Urothelium cell line (cell line): ENCODE data around the gene TNRC6C.
A peak's percentile ranks its signal among the peaks of the same experiment; 100 is the strongest.
"Not testable (repeated sequence)": the region's sequence is repeated elsewhere in the genome, so short reads cannot be mapped to it uniquely, and the experiment has no call there.

Source experiments
- DNase-seq: peaks from one replicate; pipeline ENCODE4 v3.0.0; 2011; ENCODE audit warnings: low spot score, mixed read lengths
- FAIRE-seq: peaks from 2 replicates; lab custom pipeline; 2011; peaks lifted over from hg19 to GRCh38; lab: Jason Lieb, UNC

Gene TNRC6C

DNA sequence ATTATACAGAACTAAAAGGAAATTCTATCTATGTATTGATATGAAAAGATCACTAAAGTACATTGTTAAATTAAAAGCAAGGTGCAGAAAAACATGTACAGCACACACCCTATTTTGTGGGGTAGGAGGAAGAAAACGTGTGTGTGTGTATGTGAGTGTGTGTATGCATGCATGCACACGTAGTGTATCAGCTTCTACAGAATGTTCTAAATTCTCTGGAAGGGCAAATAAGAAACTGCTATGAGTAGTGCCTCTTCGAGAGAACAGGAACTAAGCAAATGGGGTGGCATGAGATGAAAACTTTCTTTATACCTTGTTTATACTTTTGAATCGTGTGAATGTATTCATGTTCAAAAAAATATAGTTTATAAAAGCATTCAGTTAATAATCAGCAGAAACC lies 111.2 kb downstream of the TNRC6C start:
- FAIRE-seq (no peak), DNase-seq (no peak)

DNA sequence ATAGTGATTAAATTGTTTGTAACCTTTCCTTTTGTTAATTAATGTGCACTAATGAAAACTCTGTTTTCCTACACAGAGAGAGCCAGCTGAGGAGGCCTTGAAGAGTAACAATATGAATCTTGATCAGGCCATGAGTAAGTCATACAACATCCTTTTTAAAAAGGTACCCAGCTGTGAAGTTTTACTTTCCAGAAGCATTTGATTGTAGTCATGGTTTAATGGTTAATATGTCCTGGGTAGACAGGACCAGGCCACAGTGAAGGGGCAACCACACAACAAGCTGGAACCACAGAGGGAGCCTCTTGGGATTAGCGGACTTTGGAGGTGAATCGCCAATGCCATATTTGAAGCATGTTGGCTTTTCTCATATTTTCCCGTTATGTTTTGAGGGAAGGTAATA lies 114.5 kb downstream of the TNRC6C start:
- peak; percentile 50 for FAIRE-seq

DNA sequence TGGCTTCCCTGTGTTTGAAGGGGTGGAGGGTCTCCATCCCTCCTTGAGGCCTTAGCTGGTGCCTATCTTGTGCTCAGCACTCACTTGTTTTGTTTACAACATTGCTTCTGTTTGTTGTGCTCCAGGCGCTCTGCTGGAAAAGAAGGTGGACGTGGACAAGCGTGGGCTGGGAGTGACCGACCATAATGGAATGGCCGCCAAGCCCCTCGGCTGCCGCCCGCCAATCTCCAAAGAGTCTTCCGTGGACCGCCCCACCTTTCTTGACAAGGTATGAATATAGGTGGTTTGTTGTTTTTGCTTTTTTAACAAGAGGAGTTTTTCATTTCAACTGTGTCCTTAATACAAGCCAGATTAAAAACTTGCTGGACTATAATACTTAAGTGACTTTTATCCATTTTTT lies 116.5 kb downstream of the TNRC6C start:
- DNase-seq = no peak
- no peak for FAIRE-seq

More for the DNA sequence above, 114.5 kb downstream of the TNRC6C start:
- no peak for DNase-seq

DNA sequence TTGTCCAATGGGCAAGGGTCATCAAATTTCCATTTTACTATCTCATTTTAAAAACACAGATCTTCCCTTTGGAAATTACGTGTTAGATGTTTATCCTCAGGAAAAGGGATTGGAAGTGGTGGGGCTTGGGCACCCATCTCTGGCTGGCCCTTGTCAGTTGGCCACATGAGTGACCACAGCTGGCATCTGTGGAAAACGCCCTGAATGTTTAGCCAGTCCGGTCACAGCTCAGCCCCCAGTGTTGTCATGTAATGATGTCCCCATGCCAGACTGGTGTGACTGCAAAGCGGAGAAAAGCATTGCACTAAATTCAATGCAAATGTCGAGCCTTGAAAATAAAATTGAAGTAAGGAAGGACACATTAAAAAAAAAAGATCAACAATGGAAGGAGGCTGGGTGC lies 117.0 kb downstream of the TNRC6C start:
- DNase-seq (no peak), FAIRE-seq (no peak)

DNA sequence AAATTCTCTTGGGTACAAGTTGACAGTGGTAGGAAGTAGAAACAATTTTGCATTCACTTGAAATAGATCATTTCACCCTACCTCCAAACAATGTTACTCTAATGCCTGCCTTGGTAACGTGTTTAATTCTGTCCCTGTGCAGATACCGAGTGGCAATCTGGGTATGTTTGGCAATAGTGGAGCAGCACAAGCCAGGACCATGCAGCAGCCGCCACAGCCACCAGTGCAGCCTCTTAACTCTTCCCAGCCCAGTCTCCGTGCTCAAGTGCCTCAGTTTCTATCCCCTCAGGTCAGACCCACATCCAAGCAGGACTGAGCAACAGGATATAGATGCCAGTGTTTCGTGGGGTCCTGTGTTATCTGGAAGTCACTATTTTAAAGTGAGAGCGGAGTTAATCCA lies 120.8 kb downstream of the TNRC6C start:
- FAIRE-seq = no peak
- no peak for DNase-seq

DNA sequence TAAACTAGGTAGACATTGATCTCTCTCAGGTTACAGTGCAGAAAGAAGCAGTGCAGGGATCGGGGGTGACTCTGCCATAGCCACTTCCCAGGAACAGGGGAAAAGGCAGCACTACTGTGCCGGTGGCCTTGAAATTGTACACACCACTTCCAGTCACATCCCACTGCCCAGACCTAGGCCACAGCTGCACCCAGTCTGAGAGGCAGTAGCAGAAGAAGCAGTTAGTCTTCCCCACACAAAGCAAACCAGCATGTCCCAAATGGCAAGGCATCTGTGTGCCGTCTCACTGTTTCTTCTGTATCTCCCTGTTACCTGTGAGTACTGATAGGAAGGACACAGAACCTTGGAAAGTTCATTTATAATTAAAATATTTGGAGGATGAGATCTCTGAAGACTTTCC lies 123.0 kb downstream of the TNRC6C start:
- DNase-seq (no peak), FAIRE-seq (no peak)

DNA sequence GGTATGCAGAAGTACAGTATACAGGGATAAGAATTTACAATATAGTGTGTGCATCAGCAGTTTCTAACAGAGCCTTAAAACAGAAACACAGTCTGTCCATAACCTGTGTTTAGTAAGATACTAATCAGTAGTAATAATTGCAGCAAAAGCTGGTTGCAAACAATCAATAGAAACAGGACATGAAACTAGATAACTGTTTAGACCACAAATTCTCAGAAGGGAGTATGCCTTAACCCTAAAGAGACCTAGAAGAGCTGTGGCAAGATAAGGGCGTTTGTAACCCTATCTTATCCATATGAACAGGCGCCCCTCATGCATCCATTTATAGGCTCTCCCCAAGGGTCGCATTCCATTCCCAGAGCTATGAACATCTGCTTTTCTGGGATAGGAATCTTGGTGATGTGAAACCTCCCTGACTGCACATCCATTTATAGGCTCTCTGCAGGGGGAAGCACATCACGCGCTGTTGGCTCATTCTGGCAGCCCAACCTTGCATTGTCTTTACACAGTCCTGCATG lies 123.9 kb downstream of the TNRC6C start:
- FAIRE-seq, DNase-seq: not testable (repeated sequence)

DNA sequence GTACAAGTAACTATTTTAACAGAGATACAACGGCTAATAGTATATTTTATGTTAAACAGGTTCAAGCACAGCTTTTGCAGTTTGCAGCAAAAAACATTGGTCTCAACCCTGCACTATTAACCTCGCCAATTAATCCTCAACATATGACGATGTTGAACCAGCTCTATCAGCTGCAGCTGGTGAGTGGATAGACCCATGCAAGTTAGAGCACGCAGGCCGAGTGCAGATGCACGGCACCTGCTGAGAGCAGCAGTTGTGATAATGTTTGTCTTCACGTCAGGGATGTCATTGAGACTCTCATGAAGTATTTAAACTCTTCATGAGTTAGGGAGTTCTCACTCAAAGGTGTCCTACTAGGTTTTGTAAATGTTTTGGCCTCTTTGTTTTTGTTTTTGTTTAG lies 124.5 kb downstream of the TNRC6C start:
- FAIRE-seq = no peak

DNA sequence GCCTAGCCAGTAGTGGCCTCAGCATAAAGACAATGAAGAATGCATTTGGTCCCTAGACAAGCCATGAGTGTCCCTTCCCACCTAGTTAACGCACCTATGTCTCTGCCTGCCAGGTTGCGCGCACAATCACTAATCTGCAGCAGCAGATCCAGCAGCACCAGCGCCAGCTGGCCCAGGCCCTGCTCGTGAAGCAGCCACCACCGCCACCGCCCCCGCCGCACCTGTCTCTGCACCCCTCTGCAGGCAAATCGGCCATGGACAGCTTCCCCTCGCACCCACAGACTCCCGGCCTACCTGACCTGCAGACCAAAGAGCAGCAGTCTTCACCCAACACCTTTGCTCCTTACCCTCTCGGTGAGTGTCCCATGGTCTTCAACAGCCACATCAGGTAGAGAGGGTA lies 128.2 kb downstream of the TNRC6C start:
- no peak for DNase-seq
- FAIRE-seq = no peak

More for the DNA sequence above, 124.5 kb downstream of the TNRC6C start:
- DNase-seq = no peak

DNA sequence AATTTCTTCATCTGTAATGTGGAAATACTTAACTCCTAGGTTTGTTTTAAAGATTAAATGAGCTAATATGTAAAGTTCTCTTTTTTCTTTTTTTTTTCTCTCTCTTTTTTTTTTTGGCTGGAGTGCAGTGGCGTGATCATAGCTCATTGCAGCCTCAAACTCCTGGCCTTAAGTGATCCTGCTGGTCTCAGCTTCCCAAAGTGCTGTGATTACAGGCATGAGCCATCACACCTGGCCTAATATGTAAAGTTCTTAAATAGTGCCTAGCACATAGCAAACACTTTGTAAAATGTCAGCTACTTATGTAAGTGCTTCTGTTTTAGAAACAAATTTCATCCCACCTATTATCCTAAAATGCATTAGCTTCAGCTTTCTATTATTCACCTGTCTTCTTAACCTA lies 130.0 kb downstream of the TNRC6C start:
- DNase-seq = no peak
- FAIRE-seq = no peak

DNA sequence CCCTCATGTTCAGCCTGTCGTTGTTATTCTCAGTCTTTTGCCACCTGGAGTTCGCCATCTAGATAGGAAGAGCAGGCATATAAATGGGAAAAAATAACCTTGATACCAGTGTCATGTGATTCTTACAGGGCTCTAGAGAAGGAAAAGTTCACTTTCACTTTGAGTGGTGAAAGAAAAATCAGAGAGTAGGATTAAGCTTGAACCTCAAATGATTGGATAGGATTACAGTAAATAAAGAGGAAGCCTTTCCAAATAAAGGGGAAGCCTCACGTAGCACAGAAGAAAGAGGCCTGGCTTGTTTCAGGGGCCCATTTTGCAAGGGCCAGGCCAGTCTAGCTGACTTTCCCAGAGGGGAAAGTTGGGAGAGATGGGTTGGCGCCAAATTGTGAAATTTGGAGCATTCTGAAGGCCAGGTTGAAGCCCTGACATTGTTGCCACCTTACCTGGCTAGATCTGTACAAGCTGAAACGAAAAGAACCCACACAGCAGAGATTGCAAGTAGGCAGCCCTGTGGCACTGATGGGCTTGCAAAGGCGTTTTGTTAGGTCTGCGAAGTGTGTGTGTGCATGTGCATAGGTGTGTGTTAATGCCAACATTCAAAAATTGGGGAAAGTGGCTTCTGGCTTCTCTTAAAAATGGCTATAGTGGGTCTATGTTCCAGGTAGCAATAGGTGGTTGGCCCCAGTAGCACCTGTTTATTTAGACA lies 131.2 kb downstream of the TNRC6C start:
- FAIRE-seq = no peak
- no peak for DNase-seq

DNA sequence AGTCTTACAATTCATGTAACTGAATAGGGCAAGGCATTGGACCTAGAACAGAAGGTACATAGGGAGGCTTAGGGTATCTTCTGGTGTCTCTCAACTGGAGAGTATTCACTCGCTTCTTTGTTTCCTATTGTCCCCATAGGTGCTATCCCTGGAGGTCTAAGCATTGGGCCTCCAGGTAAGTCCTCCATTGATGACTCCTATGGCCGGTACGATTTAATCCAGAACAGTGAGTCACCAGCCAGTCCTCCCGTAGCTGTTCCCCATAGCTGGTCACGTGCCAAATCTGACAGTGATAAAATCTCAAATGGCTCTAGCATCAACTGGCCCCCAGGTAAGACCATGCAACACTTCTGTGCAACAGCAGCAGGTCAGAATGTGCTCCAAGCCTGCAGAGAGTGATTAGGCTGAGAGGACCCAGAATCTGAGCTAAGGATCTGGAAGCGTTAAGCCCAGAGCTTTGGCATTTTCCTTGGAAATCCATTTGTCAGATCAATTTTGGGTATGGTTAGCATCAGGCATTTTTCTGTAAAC lies 134.4 kb downstream of the TNRC6C start:
- no peak for DNase-seq
- FAIRE-seq = no peak

DNA sequence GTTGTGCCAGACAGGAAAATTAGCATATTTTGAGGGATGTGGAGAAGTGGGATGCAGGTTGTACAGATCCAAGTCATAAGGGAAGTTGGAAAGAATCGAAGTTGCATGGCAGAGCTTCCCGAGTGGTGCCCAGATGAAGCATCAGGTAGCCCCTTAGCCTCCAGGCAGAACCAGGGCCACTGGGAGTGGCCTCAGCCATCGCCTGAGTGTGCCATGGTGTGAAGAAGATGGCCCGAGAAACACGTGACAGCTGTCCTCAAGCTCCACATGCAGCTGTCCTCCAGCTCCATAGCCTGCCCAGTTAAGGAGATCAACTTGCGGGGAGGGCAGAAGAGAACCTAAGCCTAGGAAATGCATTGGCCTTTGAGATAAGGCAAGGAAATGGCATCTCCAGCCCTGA lies 136.5 kb downstream of the TNRC6C start:
- DNase-seq (no peak), FAIRE-seq (peak; percentile 91)

DNA sequence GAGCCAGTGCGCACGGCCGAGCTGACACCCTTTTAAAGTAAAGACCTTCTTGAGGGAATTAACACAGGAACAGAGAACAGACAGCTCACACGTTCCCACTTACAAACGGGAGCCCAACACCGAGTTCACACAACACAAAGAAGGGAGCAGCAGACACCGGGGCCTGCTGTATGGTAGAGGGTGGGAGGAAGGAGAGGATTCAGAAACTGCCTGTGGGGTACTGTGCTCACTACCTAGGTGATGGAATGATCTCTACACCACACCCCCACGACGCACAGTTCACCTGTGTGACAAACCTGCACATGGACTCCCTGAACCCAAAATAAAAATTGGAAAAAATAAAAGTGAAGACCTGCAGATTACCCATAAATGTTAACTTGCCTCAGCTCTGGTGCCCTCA lies 137.6 kb downstream of the TNRC6C start:
- no peak for DNase-seq
- FAIRE-seq = no peak

DNA sequence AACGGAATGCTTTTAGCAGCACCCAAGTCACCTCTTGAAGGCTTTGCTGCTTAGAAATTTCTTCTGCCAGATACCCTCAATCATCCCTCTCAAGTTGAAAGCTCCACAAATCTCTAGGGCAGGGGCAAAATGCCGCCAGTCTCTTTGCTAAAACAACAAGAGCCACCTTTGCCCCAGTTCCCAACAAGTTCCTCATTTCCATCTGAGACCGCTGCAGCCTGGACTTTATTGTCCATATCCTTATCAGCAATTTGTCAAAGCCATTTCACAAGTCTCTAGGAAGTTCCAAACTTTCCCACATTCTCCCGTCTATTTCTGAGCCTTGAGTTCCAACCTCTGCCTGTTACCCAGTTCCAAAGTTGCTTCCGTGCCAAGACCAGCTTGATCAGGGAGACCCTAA lies 142.6 kb downstream of the TNRC6C start:
- FAIRE-seq (no peak), DNase-seq (no peak)

DNA sequence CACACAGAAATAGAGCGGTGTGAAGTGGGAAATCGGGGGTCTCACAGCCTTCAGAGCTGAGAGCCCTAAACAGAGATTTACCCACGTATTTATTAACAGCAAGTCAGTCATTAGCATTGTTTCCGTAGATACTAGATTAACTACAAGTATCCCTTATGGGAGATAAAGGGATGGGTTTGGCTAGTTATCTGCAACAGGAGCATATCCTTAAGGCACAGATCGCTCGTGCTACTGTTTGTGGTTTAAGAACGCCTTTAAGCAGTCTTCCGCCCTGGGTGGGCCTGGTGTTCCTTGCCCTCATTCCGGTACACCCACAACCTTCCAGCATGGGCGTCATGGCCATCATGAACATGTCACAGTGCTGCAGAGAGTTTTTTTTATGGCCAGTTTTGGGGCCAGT lies 143.0 kb downstream of the TNRC6C start:
- FAIRE-seq (no peak), DNase-seq (no peak)

DNA sequence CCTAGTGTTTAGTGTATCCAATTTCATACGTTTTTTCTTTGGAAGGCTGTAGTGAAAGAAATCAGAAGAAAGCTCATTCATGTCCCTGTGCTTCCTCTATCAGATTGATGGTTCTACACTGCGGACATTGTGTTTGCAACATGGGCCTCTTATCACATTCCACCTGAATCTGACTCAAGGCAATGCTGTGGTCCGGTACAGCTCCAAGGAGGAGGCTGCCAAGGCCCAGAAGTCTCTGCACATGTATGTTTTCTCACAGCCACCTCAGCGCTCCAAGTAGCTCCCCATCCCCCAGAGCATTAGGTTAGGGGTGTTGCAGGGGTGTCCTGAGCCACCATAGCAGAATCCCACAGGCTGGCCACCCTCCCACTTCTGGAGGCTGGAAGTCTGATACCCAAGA lies 144.8 kb downstream of the TNRC6C start:
- no peak for FAIRE-seq

DNA sequence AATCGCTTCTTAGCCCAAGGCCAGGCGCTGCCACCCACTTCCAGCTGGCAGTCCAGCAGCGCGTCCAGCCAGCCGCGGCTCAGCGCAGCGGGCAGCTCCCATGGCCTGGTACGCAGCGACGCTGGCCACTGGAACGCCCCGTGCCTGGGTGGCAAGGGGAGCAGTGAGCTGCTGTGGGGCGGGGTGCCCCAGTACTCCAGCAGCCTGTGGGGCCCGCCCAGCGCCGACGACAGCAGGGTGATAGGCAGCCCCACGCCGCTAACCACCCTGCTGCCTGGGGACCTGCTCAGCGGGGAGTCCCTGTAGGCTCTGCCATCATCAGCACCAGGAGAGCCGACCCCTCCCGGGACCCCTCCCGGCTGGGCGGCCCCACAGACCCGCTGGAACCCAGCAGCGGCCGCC lies 146.0 kb downstream of the TNRC6C start:
- FAIRE-seq (no peak), DNase-seq (no peak)

More for the DNA sequence above, 144.8 kb downstream of the TNRC6C start:
- no peak for DNase-seq

DNA sequence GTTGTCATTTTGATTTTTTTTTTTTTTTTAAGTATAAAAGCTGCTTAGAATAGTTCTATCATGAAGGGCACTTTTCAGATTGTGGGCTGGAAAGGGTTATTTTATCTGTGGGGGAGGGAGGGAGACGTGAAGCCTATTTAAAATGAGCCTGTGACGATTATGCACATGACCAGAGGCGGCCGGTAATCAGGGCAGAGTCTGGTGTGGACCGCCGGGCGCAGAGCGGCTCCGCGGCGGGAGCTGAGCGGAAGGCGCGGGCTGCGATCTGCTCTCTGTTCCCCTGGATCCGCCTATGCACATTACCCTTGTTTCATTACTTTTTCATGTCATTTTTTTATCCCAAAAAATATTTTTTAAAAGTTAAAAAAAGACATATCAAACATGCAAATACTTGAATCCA lies 146.6 kb downstream of the TNRC6C start:
- no peak for FAIRE-seq
- no peak for DNase-seq

DNA sequence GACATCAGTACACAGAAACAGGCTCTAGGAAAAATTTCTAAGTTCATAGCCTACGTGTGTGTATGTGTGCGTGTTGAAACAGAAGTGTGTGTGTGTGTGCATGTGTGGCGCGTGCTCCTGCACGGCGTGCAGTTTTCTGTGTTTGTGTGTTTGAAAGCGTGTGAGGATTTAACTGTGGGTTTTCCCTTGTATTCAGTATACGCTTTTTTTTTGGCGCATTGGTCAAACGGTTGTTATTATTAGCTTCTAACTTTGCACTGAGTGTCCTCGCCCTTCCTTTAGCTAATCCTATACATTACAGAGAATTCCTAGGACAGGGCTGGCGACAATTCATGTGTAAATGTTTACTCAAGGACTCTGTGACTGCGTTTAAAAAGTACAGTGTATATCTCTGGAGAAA lies 147.0 kb downstream of the TNRC6C start:
- no peak for FAIRE-seq

DNA sequence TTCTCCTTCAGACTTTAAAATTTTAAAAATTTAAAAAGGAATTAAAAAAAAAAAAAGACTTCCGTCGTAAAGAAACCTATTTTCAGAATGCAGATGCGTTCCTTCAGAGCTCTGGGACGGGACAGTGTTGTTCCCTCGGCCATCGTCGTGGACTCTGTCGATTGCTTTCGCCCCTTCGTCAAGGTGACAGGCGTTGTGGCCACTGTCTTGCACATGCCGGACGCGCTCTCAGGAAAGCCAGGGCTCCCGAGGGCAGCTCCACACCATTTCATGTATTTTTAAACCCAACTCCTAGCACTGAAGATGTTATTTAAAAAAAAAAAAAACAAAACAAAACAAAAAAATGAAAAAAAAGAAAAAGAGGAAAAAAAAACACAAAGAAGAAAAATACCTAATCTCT lies 147.7 kb downstream of the TNRC6C start:
- no peak for FAIRE-seq

More for the DNA sequence above, 147.0 kb downstream of the TNRC6C start:
- DNase-seq = no peak

DNA sequence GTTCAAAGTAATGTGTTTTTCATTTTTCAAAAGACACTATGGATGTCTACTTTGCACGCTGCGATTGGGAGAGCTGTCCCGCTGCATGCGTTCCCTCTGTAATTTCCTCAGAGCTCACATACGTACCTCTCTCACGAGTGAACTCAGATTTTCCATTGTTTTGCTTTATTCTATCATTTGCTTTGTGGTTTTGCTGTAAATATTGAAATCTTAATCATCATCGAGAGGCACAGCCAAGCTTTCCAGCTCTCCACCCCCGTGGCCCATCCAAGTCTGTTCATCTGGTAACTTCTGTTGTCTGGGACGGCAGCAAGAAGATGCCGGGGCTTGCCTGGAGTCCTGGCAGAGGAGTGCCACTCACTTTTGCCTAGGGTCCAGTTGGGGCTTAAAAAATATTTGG lies 149.0 kb downstream of the TNRC6C start:
- DNase-seq (no peak), FAIRE-seq (no peak)

More for the DNA sequence above, 147.7 kb downstream of the TNRC6C start:
- DNase-seq = no peak
